Measurements from ENCODE around the gene SPART.

Gene SPART, protein sequence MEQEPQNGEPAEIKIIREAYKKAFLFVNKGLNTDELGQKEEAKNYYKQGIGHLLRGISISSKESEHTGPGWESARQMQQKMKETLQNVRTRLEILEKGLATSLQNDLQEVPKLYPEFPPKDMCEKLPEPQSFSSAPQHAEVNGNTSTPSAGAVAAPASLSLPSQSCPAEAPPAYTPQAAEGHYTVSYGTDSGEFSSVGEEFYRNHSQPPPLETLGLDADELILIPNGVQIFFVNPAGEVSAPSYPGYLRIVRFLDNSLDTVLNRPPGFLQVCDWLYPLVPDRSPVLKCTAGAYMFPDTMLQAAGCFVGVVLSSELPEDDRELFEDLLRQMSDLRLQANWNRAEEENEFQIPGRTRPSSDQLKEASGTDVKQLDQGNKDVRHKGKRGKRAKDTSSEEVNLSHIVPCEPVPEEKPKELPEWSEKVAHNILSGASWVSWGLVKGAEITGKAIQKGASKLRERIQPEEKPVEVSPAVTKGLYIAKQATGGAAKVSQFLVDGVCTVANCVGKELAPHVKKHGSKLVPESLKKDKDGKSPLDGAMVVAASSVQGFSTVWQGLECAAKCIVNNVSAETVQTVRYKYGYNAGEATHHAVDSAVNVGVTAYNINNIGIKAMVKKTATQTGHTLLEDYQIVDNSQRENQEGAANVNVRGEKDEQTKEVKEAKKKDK

DNA sequence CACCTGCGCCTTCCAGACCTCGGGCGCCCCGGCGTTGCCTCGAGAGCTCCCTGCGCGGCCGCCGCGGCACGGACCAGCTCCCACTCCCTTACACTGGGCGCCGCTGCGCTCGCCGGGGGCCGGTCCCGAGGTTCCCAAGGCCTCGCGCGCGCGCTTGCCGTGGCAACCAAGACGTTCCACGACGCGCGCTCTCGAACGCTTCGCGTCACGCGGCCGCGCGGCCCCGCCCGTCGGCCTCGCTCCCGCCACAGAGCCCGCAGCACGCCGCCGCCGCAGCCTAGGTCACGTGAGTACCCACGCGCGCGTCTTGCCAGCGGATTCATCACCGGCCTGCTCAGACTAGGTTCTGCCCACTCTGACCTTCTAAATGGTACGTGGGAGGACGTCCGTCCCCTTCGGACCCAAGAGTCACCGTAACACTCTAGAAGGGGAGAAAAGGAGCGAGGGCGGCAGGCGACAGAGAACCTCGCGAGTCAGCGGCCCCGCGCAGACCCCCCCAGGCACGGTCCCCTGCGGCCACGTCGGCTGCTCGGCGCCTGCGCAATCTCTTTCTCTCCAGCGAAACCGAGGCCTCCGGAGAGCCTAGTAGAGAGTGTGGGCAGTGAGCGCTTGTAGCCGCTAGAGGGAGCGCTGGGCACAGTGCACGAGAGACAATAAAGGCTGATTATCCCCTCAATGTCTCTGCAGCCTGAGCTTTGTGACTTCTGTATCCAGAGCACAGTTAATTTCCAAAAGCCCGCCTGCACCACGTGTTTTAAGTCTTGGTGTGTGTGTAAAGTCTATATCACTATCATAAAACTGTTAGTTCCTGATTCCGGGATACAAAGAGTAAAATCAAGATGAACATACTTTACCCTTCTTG lies at the start of gene SPART:
Gene SPART (minus strand): TSS at position 173 of the 862 bp plus-strand sequence. CDS start 10,564 bp downstream, outside the sequence.
- peaks cover 36% of the 10 kb centered on the region for H3K4me1 Mint-ChIP-seq
- H3K27me3 Mint-ChIP-seq (ENCODE audit: low read depth) = no peaks in the 10 kb centered on the region
- H3K27ac Mint-ChIP-seq = peak within 1 kb of the TSS; percentile 99 to 100 (median 99)
- peak within 1 kb of the TSS; percentile 95 to 97 (median 96) for H3K4me3 Mint-ChIP-seq
- no peaks in the 10 kb centered on the region for H3K36me3 Mint-ChIP-seq (ENCODE audit: low read depth)
- TF ChIP-seq, protein P1, sequence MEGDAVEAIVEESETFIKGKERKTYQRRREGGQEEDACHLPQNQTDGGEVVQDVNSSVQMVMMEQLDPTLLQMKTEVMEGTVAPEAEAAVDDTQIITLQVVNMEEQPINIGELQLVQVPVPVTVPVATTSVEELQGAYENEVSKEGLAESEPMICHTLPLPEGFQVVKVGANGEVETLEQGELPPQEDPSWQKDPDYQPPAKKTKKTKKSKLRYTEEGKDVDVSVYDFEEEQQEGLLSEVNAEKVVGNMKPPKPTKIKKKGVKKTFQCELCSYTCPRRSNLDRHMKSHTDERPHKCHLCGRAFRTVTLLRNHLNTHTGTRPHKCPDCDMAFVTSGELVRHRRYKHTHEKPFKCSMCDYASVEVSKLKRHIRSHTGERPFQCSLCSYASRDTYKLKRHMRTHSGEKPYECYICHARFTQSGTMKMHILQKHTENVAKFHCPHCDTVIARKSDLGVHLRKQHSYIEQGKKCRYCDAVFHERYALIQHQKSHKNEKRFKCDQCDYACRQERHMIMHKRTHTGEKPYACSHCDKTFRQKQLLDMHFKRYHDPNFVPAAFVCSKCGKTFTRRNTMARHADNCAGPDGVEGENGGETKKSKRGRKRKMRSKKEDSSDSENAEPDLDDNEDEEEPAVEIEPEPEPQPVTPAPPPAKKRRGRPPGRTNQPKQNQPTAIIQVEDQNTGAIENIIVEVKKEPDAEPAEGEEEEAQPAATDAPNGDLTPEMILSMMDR (IDR thresholded peaks at IDR 0.05; ENCODE audit: unreplicated experiment in 3 of 3) = peak; percentile 96 to 99 (median 96)
- no peaks in the 10 kb centered on the region for H3K9me3 Mint-ChIP-seq

DNA sequence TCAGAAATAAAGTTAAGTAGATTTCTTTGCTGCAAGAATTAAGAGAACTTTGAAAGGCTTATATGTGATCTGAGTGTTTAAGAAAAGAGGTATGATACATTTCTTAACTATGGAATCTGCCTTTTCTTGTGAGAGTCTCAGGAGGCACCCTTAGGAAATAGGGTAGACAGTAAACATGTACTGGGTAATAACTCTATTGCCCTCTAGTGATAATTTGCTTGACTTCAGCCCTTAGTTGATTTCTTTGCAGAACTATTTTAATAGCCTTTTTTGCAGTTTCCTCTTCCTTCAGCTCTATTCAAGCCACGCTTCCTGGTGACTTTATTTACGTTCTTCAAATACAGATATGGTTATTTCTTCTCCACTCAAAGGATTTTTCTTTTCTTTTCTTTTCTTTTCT lies 49.1 kb upstream of the SPART start:
- Mint-ChIP-seq H3K4me1 (no peaks in the 10 kb centered on the region), H3K9me3 (peaks cover 3% of the 10 kb centered on the region), H3K27me3 (ENCODE audit: low read depth) (peaks cover 3% of the 10 kb centered on the region), H3K4me3 (no peak overlapping the region), H3K36me3 (ENCODE audit: low read depth) (no peaks in the 10 kb centered on the region), H3K27ac (no peak overlapping the region)
- TF ChIP-seq, protein P1 (IDR thresholded peaks at IDR 0.05; ENCODE audit: unreplicated experiment in 3 of 3) = peak; percentile 34 to 51 (median 49)

DNA sequence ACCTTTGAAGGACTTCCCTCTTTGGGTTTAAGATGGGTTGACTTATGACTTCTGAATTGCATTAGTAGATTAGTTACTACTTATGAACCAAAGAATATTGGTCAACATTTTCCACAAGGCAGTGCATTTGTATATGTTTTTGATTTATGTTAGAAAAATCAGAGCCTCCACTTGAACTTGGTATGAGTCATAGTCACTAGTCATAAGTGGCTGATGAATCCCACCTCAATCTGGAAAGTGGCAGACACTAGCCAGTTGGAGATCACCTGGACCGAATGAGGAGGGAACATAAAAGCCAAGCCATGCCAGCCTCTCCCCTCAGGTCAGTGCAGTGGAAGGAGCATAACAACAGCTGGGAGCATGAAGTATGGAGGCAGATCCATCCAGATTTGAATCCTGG lies 39.3 kb upstream of the SPART start:
- Mint-ChIP-seq H3K9me3 (no peaks in the 10 kb centered on the region), H3K36me3 (ENCODE audit: low read depth) (no peaks in the 10 kb centered on the region), H3K4me3 (no peak overlapping the region), H3K4me1 (no peaks in the 10 kb centered on the region), H3K27ac (no peak overlapping the region), H3K27me3 (ENCODE audit: low read depth) (no peaks in the 10 kb centered on the region)
- TF ChIP-seq, protein P1 (IDR thresholded peaks at IDR 0.05; ENCODE audit: unreplicated experiment in 3 of 3) = no peak

DNA sequence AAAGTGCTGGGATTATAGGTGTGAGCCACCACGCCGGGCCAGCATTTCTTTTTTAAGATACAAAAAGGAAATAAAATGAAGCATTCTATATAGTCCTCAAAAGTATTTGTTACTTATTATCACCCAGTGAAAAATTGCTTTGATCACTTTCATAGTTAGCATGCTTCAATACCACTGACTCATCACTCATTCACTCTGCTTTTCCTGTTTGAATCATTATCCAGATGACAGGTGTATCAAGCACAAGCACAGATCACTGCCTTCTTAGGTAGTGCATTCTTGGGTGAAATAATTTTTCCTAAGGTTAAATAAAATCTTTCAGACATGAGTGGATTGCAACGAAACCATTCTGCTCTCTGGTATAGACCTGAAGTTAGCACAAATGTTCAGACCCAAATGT lies 35.8 kb upstream of the SPART start:
- Mint-ChIP-seq H3K4me3 (no peak overlapping the region), H3K27me3 (ENCODE audit: low read depth) (no peaks in the 10 kb centered on the region), H3K9me3 (no peaks in the 10 kb centered on the region), H3K4me1 (no peaks in the 10 kb centered on the region), H3K27ac (no peak overlapping the region), H3K36me3 (ENCODE audit: low read depth) (no peaks in the 10 kb centered on the region)
- TF ChIP-seq, protein P1 (IDR thresholded peaks at IDR 0.05; ENCODE audit: unreplicated experiment in 3 of 3) = no peak

DNA sequence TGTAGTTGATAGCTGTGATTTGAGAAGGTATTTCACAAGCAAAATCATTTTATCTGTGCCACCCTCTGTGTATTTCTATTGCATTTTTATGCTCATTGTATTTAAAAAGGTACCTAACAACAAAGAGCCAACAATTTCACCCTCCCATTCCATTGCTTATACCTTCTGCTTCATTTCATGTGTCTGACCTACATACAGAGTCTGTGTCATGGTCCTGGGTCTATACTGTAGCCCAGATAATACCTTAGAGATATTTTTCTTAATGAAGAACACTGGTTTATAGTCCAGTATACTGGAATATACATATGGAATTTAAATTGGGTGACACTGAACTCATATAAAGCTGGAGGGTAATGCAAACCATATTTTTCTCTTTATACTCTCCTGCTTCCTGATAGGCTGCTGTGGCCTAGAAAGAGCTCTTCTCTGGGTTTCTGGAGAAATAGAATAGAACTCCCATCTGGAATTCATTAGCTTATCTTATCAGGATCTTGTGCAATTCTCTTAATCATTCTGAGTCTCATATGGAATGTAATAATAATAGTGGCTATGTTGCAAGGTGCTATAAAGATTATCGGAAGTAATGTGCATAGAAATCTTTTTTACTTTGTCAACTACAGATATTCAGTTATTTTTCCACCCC lies 31.8 kb upstream of the SPART start:
- H3K27me3 Mint-ChIP-seq (ENCODE audit: low read depth) = no peaks in the 10 kb centered on the region
- no peaks in the 10 kb centered on the region for H3K9me3 Mint-ChIP-seq
- peaks cover 3% of the 10 kb centered on the region for H3K36me3 Mint-ChIP-seq (ENCODE audit: low read depth)
- H3K4me1 Mint-ChIP-seq = no peaks in the 10 kb centered on the region
- no peak overlapping the region for H3K27ac Mint-ChIP-seq
- TF ChIP-seq, protein P1 (IDR thresholded peaks at IDR 0.05; ENCODE audit: unreplicated experiment in 3 of 3) = no peak
- H3K4me3 Mint-ChIP-seq = no peak overlapping the region

Data from nephron (organoid).